ENCODE data around the gene RIPPLY1. TPM values are rescaled to one million over a fixed set of nuclear protein-coding genes. Genes with fewer than 3 reads are reported as not detected.
"Not testable (repeated sequence)": the region's sequence is repeated elsewhere in the genome, so short reads cannot be mapped to it uniquely, and the experiment has no call there.

Gene RIPPLY1
- total RNA-seq, 1 donor: not detected

- Histone ChIP-seq H3K27ac (ENCODE audit: low read depth, low read length) (no peak overlapping the region), H4K20me1 (ENCODE audit: insufficient read depth, low read length) (no peaks in the 10 kb centered on the region), H3K79me2 (ENCODE audit: insufficient read depth, low read length) (no peaks in the 10 kb centered on the region), H3K27me3 (ENCODE audit: insufficient read depth, low read length) (peaks cover 11% of the 10 kb centered on the region), H3K4me1 (ENCODE audit: insufficient read depth, low read length) (peaks cover 1% of the 10 kb centered on the region), H3K9me3 (ENCODE audit: low read depth, low read length) (no peaks in the 10 kb centered on the region), H3K4me2 (ENCODE audit: insufficient read depth, low read length) (no peak overlapping the region), H3K36me3 (ENCODE audit: insufficient read depth, low read length) (no peaks in the 10 kb centered on the region), H2AFZ (ENCODE audit: low read length) (no peak overlapping the region), H3K4me3 (ENCODE audit: insufficient read depth, low read length) (no peak overlapping the region)
- TF ChIP-seq CTCF (IDR thresholded peaks at IDR 0.05; ENCODE audit: extremely low read depth, low read depth, low read length): no peak
- DNase-seq (ENCODE audit: insufficient read length, low spot score, missing footprints): no peak
These were observed 13.7 kb downstream of the RIPPLY1 start for GRCh38 chrX:106889468-106889867.

DNA sequence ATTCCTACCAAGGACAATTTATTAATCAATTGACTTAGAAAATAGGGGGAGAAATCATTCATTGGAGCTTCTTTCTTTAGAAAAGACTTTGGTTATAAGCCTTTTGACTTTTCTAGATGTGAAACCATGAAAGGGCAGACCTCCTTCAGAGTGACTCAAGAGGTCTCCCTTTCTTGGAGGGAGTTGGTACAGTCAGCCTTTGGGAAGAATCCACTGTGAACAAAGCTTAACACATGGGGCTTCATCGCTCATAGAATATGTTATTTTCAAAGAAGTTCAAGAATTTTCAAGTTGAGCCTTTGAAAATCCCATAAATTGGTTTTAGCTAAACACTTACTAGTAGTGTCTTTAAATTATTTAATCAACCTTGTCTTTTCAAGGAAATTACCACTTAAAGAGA, 28.0 kb downstream of the RIPPLY1 start:
- peaks cover 7% of the 10 kb centered on the region for H3K36me3 ChIP-seq (ENCODE audit: insufficient read depth, low read length)
- no peak overlapping the region for H3K27ac ChIP-seq (ENCODE audit: low read depth, low read length)
- no peak overlapping the region for H3K4me2 ChIP-seq (ENCODE audit: insufficient read depth, low read length)
- no peak for DNase-seq (ENCODE audit: insufficient read length, low spot score, missing footprints)
- H3K4me1 ChIP-seq (ENCODE audit: insufficient read depth, low read length): no peaks in the 10 kb centered on the region
- no peaks in the 10 kb centered on the region for H3K9me3 ChIP-seq (ENCODE audit: low read depth, low read length)
- no peak overlapping the region for H2AFZ ChIP-seq (ENCODE audit: low read length)
- peaks cover 4% of the 10 kb centered on the region for H3K27me3 ChIP-seq (ENCODE audit: insufficient read depth, low read length)
- no peak overlapping the region for H3K4me3 ChIP-seq (ENCODE audit: insufficient read depth, low read length)
- H4K20me1 ChIP-seq (ENCODE audit: insufficient read depth, low read length): no peaks in the 10 kb centered on the region
- no peaks in the 10 kb centered on the region for H3K79me2 ChIP-seq (ENCODE audit: insufficient read depth, low read length)
- no peak for TF ChIP-seq CTCF (IDR thresholded peaks at IDR 0.05; ENCODE audit: extremely low read depth, low read depth, low read length)

DNA sequence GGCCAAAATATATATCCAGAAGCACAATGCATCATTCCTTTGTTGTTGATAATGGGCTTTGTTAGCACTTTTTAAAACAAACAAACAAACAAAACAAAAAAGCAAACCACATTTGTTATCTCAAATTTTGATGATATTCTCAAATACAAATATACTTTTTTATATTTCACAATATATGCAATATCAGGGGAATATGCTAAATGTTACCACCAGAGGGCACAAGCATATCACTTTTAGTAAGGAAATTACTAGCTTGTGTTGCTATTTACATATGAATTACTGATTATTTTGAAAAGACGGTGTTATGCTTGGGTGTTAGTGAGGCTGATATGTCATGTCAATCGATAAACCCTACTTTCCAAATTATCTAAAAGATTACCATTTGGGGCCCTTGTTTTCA, 29.1 kb downstream of the RIPPLY1 start:
- Histone ChIP-seq H3K4me3 (ENCODE audit: insufficient read depth, low read length) (no peak overlapping the region), H3K4me1 (ENCODE audit: insufficient read depth, low read length) (no peaks in the 10 kb centered on the region), H4K20me1 (ENCODE audit: insufficient read depth, low read length) (no peaks in the 10 kb centered on the region), H3K9me3 (ENCODE audit: low read depth, low read length) (no peaks in the 10 kb centered on the region), H3K79me2 (ENCODE audit: insufficient read depth, low read length) (no peaks in the 10 kb centered on the region), H3K27me3 (ENCODE audit: insufficient read depth, low read length) (no peaks in the 10 kb centered on the region), H3K36me3 (ENCODE audit: insufficient read depth, low read length) (peaks cover 7% of the 10 kb centered on the region), H2AFZ (ENCODE audit: low read length) (no peak overlapping the region), H3K27ac (ENCODE audit: low read depth, low read length) (no peak overlapping the region), H3K4me2 (ENCODE audit: insufficient read depth, low read length) (no peak overlapping the region)
- DNase-seq (ENCODE audit: insufficient read length, low spot score, missing footprints): no peak
- TF ChIP-seq CTCF (IDR thresholded peaks at IDR 0.05; ENCODE audit: extremely low read depth, low read depth, low read length): peak; percentile 70

DNA sequence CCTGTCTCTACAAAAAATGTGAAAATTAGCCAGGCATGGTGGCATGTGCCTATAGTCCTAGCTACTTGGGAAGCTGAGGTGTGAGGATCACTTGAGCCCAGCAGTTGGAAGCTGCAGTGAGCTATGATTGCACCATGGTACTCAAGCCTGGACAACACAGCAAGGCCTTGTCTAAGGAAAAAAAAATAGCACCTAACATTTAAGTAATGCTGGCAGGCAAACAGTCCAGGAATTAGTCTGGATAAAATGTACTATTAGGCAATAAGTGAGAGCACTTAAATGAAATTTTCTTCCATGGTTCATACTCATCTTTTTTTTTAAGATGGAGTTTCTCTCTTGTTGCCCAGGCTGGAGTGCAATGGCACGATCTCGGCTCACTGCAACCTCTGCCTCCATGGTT, 30.3 kb downstream of the RIPPLY1 start:
- H3K27me3 ChIP-seq (ENCODE audit: insufficient read depth, low read length); H3K9me3 ChIP-seq (ENCODE audit: low read depth, low read length); H3K36me3 ChIP-seq (ENCODE audit: insufficient read depth, low read length); DNase-seq (ENCODE audit: insufficient read length, low spot score, missing footprints); H3K4me3 ChIP-seq (ENCODE audit: insufficient read depth, low read length); H3K4me1 ChIP-seq (ENCODE audit: insufficient read depth, low read length); H3K27ac ChIP-seq (ENCODE audit: low read depth, low read length); H3K79me2 ChIP-seq (ENCODE audit: insufficient read depth, low read length); H3K4me2 ChIP-seq (ENCODE audit: insufficient read depth, low read length); H4K20me1 ChIP-seq (ENCODE audit: insufficient read depth, low read length); H2AFZ ChIP-seq (ENCODE audit: low read length): not testable (repeated sequence)

Measured in osteoblast (primary cell).